Thyroid gland (tissue), 4 donors: Measurements from ENCODE around the gene CTDP1. TPM values are rescaled to one million over a fixed set of nuclear protein-coding genes. Genes with fewer than 3 reads are reported as not detected.
"Not testable (repeated sequence)": the region's sequence is repeated elsewhere in the genome, so short reads cannot be mapped to it uniquely, and the experiment has no call there.

Source experiments
- DNase-seq, 2 donors: peaks; one replicate each; pipeline ENCODE4 v3.0.0-alpha.2; 2019
- H3K27ac ChIP-seq, 3 donors: fragments of 200-600 bp; sonication (generic); 1 replicate in 2 of 3; 2 replicates in 1 of 3; pipeline ENCODE4 v1.5.1; 2016 to 2019; ENCODE audit warnings: mild to moderate bottlenecking in 1 of 3, moderate library complexity in 1 of 3
- H3K27me3 ChIP-seq: fragments of 200-600 bp; sonication (generic); one replicate; pipeline ENCODE4 v1.5.1; 2019
- H3K36me3 ChIP-seq, 2 donors: fragments of 200-600 bp; sonication (generic); one replicate each; pipeline ENCODE4 v1.5.1; 2016 to 2019
- H3K4me1 ChIP-seq, 2 donors: fragments of 200-600 bp; sonication (generic); one replicate each; pipeline ENCODE4 v1.5.1; 2017 to 2019
- H3K4me3 ChIP-seq, 3 donors: fragments of 200-600 bp; sonication (generic); replicated peaks in 1 of 3; 1 replicate in 2 of 3; 2 replicates in 1 of 3; pipeline ENCODE4 v1.5.1; 2016; ENCODE audit warnings: mild to moderate bottlenecking in 1 of 3
- H3K9me3 ChIP-seq: fragments of 200-600 bp; sonication (generic); one replicate; pipeline ENCODE4 v1.5.1; 2017
- CTCF ChIP-seq, 6 experiments: fragments of 200-600 bp in 3 of 6; fragments of 450-650 bp in 3 of 6; sonication (generic) in 3 of 6; IDR thresholded peaks; one replicate each; pipeline ENCODE4 v1.5.1; 2016 to 2019; ENCODE audit warnings: antibody characterized with exemption in 6 of 6, mild to moderate bottlenecking in 2 of 6, inconsistent platforms in 1 of 6, moderate library complexity in 1 of 6
- POLR2A ChIP-seq, 2 donors: fragments of 450-650 bp; IDR thresholded peaks; one replicate each; pipeline ENCODE4 v1.6.1; 2017; ENCODE audit warnings: antibody characterized with exemption in 2 of 2, mild to moderate bottlenecking in 2 of 2, moderate library complexity in 1 of 2
- WGBS, 2 donors: methylation state at CpG; one replicate each; pipeline ENCODE4 v1.1.5; 2017; 5-methylcytosine and 5-hydroxymethylcytosine counted together
- intact Hi-C: fragments of 100-400 bp; cut with DNase I; formaldehyde crosslinking; loops from one replicate; pipeline ENCODE4 v1.15.1; 2023
- total RNA-seq, 4 donors: library from RNA; depleted of rRNA; stranded (reverse); fragments of >200 nt; gene quantifications; one replicate each; pipeline ENCODE4 v1.2.3, GENCODE V29; 2016

CTDP1 gene
- total RNA-seq, 4 donors from 2014 or later, result 18.5 to 23.6 (median 20.9) TPM

GRCh38 chr18:79692056-79692455 is 12.5 kb downstream of the CTDP1 start:
- no peak overlapping the region for H3K27ac ChIP-seq
- H3K36me3 ChIP-seq, result peaks cover 15 to 16% of the 10 kb centered on the region in 2 donors
- no peaks in the 10 kb centered on the region for H3K9me3 ChIP-seq
- no peaks in the 10 kb centered on the region for H3K4me1 ChIP-seq
- intact Hi-C loops, result no loop called here
- no peak for DNase-seq
- H3K27me3 ChIP-seq, result no peaks in the 10 kb centered on the region
- 92 to 94% methylated on average over 12 to 14 of the region's 14 CpGs for WGBS, 2 donors
- H3K4me3 ChIP-seq, result no peak overlapping the region
- no peak for TF ChIP-seq CTCF (IDR thresholded peaks at IDR 0.05)
- no peak for TF ChIP-seq POLR2A (IDR thresholded peaks at IDR 0.05)

GRCh38 chr18:79692886-79693285 is 13.3 kb downstream of the CTDP1 start:
- no peak for DNase-seq
- Histone ChIP-seq H3K27ac (no peak overlapping the region), H3K4me1 (no peaks in the 10 kb centered on the region), H3K36me3 (peaks cover 18 to 20% of the 10 kb centered on the region in 2 donors), H3K4me3 (no peak overlapping the region), H3K27me3 (no peaks in the 10 kb centered on the region), H3K9me3 (no peaks in the 10 kb centered on the region)
- TF ChIP-seq CTCF (IDR thresholded peaks at IDR 0.05), result no peak
- TF ChIP-seq POLR2A (IDR thresholded peaks at IDR 0.05), result no peak
- intact Hi-C loops, result no loop called here
- 92 to 95% methylated on average over 12 of the region's 12 CpGs for WGBS, 2 donors

GRCh38 chr18:79693561-79694205 is 14.1 kb downstream of the CTDP1 start:
- no peak for DNase-seq
- Histone ChIP-seq H3K27ac (no peak overlapping the region), H3K4me1 (no peaks in the 10 kb centered on the region), H3K36me3 (peaks cover 26 to 28% of the 10 kb centered on the region in 2 donors), H3K4me3 (no peak overlapping the region), H3K9me3 (no peaks in the 10 kb centered on the region), H3K27me3 (no peaks in the 10 kb centered on the region)
- 84 to 85% methylated on average over 26 to 29 of the region's 31 CpGs for WGBS, 2 donors
- intact Hi-C loops, result no loop called here
- TF ChIP-seq CTCF (IDR thresholded peaks at IDR 0.05) (no peak), POLR2A (IDR thresholded peaks at IDR 0.05) (no peak)

DNA sequence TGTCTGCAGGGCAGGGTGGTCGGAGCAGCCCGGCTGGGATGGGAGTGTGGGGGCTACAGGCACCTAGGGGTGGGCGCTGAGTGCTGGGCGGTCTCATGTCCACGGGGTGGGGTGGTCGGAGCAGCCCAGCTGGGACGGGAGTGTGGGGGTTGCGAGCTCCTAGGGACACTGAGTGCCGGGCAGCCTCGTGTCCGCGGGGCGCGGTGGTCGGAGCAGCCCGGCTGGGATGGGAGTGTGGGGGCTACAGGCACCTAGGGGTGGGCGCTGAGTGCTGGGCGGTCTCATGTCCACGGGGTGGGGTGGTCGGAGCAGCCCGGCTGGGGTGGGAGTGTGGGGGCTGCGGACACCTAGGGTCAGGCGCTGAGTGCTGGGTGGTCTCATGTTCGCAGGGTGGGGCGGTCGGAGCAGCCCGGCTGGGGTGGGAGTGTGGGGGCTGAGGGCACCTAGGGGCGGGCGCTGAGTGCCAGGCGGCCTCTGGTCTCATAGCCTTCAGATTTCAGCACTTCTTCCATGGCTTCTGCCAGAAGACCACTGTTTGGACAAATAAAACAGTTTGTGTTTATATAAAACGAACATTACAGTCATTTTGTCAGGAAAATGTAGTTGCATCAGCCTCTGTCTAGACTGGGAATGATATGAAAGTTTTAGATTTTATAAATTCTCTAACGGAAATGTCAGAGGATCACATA is 14.7 kb downstream of the CTDP1 start:
- H3K27me3 ChIP-seq, H3K4me1 ChIP-seq, H3K4me3 ChIP-seq, DNase-seq, H3K27ac ChIP-seq, intact Hi-C loops, H3K9me3 ChIP-seq: not testable (repeated sequence)
- WGBS, 2 donors, result 86 to 93% methylated on average over 12 to 32 of the region's 32 CpGs
- peaks cover 31% of the 10 kb centered on the region in 2 donors for H3K36me3 ChIP-seq

DNA sequence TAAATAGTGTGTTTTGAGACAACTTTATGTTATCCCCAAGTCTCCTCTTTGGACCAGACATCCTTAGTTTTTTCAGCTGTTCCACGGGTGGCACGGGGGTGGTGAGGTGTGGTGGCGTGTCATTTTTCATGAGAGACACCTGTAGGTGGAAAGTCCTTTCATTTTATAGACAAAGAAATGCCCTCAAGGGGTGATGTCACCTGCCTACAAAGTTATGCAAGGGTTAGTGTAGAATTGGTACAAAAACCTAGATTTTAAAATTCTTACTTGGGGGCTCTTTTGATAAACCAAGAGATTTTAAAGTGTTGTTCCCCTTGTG is 15.3 kb downstream of the CTDP1 start:
- Histone ChIP-seq H3K27ac (no peak overlapping the region), H3K4me3 (no peak overlapping the region), H3K36me3 (peaks cover 31 to 34% of the 10 kb centered on the region in 2 donors), H3K4me1 (no peaks in the 10 kb centered on the region), H3K27me3 (no peaks in the 10 kb centered on the region), H3K9me3 (no peaks in the 10 kb centered on the region)
- intact Hi-C loops, result no loop called here
- DNase-seq, result no peak
- WGBS, 2 donors, result 77 to 88% methylated on average over 3 of the region's 3 CpGs
- no peak for TF ChIP-seq POLR2A (IDR thresholded peaks at IDR 0.05)
- no peak for TF ChIP-seq CTCF (IDR thresholded peaks at IDR 0.05)
